SU-DHL-6 (cell line): ENCODE data around the gene ADAMTS18.

Source experiments
- EZH2phosphoT487 ChIP-seq: fragments of 200-600 bp; sonication (generic), shearing (Covaris generic); conservative IDR thresholded peaks from 2 replicates; pipeline ENCODE4 v1.6.1; 2018; ENCODE audit warnings: mild to moderate bottlenecking, antibody characterized with exemption, low read length, moderate library complexity, mixed read lengths
- TF ChIP-seq, protein P1 (sequence below): fragments of 200-600 bp; sonication (generic); IDR thresholded peaks from one replicate; pipeline ENCODE4 v1.5.1; 2017; ENCODE audit warnings: antibody characterized with exemption, mild to moderate bottlenecking, low read length, moderate library complexity; ENCODE audit not compliant: insufficient read depth, poor library complexity, severe bottlenecking

DNA sequence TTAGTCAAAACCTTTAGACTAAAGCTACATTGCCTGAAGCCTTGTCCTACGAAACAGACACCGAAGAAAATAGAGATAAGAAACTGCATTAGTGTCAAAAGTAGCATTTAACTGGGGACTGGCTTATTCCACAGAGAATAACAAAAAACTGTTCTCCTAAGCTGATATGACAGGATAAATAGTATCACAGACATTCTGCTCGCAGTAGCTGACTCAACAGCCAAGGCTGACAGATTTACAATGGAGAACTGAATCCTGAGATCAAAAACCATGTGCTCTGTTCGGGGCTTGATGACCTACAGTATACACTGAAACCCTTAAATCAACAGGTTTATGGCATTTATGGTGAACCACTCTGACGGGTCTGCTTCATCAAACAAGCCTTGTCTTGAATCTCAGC, 25.5 kb downstream of the ADAMTS18 start:
- TF ChIP-seq, protein P1, sequence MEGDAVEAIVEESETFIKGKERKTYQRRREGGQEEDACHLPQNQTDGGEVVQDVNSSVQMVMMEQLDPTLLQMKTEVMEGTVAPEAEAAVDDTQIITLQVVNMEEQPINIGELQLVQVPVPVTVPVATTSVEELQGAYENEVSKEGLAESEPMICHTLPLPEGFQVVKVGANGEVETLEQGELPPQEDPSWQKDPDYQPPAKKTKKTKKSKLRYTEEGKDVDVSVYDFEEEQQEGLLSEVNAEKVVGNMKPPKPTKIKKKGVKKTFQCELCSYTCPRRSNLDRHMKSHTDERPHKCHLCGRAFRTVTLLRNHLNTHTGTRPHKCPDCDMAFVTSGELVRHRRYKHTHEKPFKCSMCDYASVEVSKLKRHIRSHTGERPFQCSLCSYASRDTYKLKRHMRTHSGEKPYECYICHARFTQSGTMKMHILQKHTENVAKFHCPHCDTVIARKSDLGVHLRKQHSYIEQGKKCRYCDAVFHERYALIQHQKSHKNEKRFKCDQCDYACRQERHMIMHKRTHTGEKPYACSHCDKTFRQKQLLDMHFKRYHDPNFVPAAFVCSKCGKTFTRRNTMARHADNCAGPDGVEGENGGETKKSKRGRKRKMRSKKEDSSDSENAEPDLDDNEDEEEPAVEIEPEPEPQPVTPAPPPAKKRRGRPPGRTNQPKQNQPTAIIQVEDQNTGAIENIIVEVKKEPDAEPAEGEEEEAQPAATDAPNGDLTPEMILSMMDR, result no peak
- no peak for TF ChIP-seq EZH2phosphoT487
